Panc1 (cell line): Measurements from ENCODE around the gene SPTSSA. TPM values are rescaled to one million over a fixed set of nuclear protein-coding genes. Genes with fewer than 3 reads are reported as not detected.

Source experiments
- ATAC-seq: fragments of 200-7000 bp; cut with Tn5 transposase; 2 replicates; pipeline ENCODE4 v1.9.1; 2020; ENCODE audit warnings: mild to moderate bottlenecking, moderate library complexity
- BruUV-seq: library from RNA; stranded (reverse); fragments of 400-500 nt; replicated peaks from 2 replicates; lab custom pipeline; 2021; lab: Mats Ljungman, UMichigan
- CTCF ChIA-PET: fragments of 300-600 bp; sonication (Branson Sonifier 250); formaldehyde crosslinking; loops from one replicate; lab custom pipeline; 2022; ENCODE audit warnings: antibody characterized with exemption; lab: Charles Lee
- POLR2A ChIA-PET: fragments of 300-600 bp; sonication (Branson Sonifier 250); formaldehyde crosslinking; loops from one replicate; lab custom pipeline; 2022; ENCODE audit warnings: antibody characterized with exemption; lab: Charles Lee
- DNase-seq: peaks from one replicate; pipeline ENCODE4 v3.0.0-alpha.2; 2010; ENCODE audit warnings: low read depth, low spot score
- H3K27ac ChIP-seq: 2 replicates; pipeline ENCODE4 v1.5.1; 2011; ENCODE audit warnings: mild to moderate bottlenecking, low read length, inconsistent platforms
- H3K27me3 ChIP-seq: fragments of 200-500 bp; sonication (Bioruptor generic); 2 replicates; pipeline ENCODE4 v1.6.0; 2014; ENCODE audit warnings: low read length, inconsistent platforms; ENCODE audit not compliant: control insufficient read depth, insufficient read depth
- H3K36me3 ChIP-seq: fragments of 200-500 bp; sonication (Bioruptor generic); 2 replicates; pipeline ENCODE4 v1.5.1; 2014; ENCODE audit warnings: inconsistent platforms, mild to moderate bottlenecking, low read length, moderate library complexity; ENCODE audit not compliant: control insufficient read depth, insufficient read depth
- H3K4me1 ChIP-seq: 2 replicates; pipeline ENCODE4 v1.5.1; 2011; ENCODE audit warnings: inconsistent platforms, mild to moderate bottlenecking, low read length, moderate library complexity; ENCODE audit not compliant: control insufficient read depth, insufficient read depth
- H3K4me3 ChIP-seq, 2 experiments: 2 replicates each; pipeline ENCODE4 v1.5.1; 2011 to 2012; ENCODE audit warnings: low read depth in 2 of 2, low read length in 2 of 2, mild to moderate bottlenecking in 2 of 2, inconsistent platforms in 1 of 2, moderate library complexity in 1 of 2
- H3K9me3 ChIP-seq: fragments of 200-500 bp; sonication (Bioruptor generic); 2 replicates; pipeline ENCODE4 v1.5.1; 2014; ENCODE audit warnings: low read depth, mild to moderate bottlenecking, inconsistent platforms, low read length, moderate library complexity; ENCODE audit not compliant: control insufficient read depth, insufficient read depth
- REST ChIP-seq, 2 experiments: IDR thresholded peaks; 2 replicates each; pipeline ENCODE4 v1.6.1; 2011 to 2012; ENCODE audit warnings: low read depth in 2 of 2, control low read depth in 1 of 2, low read length in 1 of 2, mild to moderate bottlenecking in 1 of 2, moderate library complexity in 1 of 2; ENCODE audit not compliant: insufficient read depth in 1 of 2
- TCF7L2 ChIP-seq: IDR thresholded peaks from 2 replicates; pipeline ENCODE4 v1.6.1; 2011; ENCODE audit warnings: mild to moderate bottlenecking, low read depth, low read length, inconsistent platforms
- in situ Hi-C: cut with HindIII; loops from 2 replicates; pipeline ENCODE4 v1.10.0; 2016; ENCODE audit warnings: low sequenced_read_pairs, low pct_unique_long_range_greater_than_20kb
- intact Hi-C: fragments of 100-400 bp; cut with micrococcal nuclease; formaldehyde crosslinking; loops from one replicate; pipeline ENCODE4 v1.10.0; 2022; ENCODE audit not compliant: unreplicated experiment
- total RNA-seq: library from RNA; stranded (reverse); gene quantifications from one replicate; pipeline ENCODE4 v1.2.1, GENCODE V29; 2021; ENCODE audit not compliant: unreplicated experiment

SPTSSA gene
- total RNA-seq, 1 experiment from 2014 or later: 15.6 TPM

- intact Hi-C loops: no loop called here
- no peak for DNase-seq
- H3K4me1 ChIP-seq: no peaks in the 10 kb centered on the region
- H3K27ac ChIP-seq: no peak overlapping the region
- in situ Hi-C loops: no loop called here
- H3K27me3 ChIP-seq: no peaks in the 10 kb centered on the region
- H3K4me3 ChIP-seq: no peak overlapping the region
- BruUV-seq: no TSS peak
- no peak for ATAC-seq
- POLR2A ChIA-PET: interaction anchor here (0.5 kb wide), 1 partner anchor 204 kb away, joined by 3 read pairs; no protein-coding TSS in a partner anchor
- no peaks in the 10 kb centered on the region for H3K9me3 ChIP-seq
- no peaks in the 10 kb centered on the region for H3K36me3 ChIP-seq
- CTCF ChIA-PET: no interaction called here
- no peak for TF ChIP-seq REST (IDR thresholded peaks at IDR 0.05; ENCODE audit: insufficient read depth in 1 of 2, low read depth in 2 of 2, low read length in 1 of 2)
Measured at GRCh38 chr14:34426313-34427295, 35.4 kb downstream of the SPTSSA start.

GRCh38 chr14:34425095-34425851, 36.8 kb downstream of the SPTSSA start:
- no peaks in the 10 kb centered on the region for H3K36me3 ChIP-seq
- H3K4me3 ChIP-seq: no peak overlapping the region
- DNase-seq (no peak), ATAC-seq (no peak)
- ChIA-PET POLR2A (no interaction called here), CTCF (no interaction called here)
- in situ Hi-C loops (no loop called here), intact Hi-C loops (no loop called here)
- TF ChIP-seq TCF7L2 (no peak), REST (IDR thresholded peaks at IDR 0.05; ENCODE audit: insufficient read depth in 1 of 2, low read depth in 2 of 2, low read length in 1 of 2) (no peak)
- BruUV-seq: no TSS peak
- H3K9me3 ChIP-seq: no peaks in the 10 kb centered on the region
- no peak overlapping the region for H3K27ac ChIP-seq
- no peaks in the 10 kb centered on the region for H3K4me1 ChIP-seq
- no peaks in the 10 kb centered on the region for H3K27me3 ChIP-seq
